ENCODE results near the gene OGDH. TPM values are rescaled to one million over a fixed set of nuclear protein-coding genes. Genes with fewer than 3 reads are reported as not detected.

Gene OGDH
- total RNA-seq, 1 donor from 2014 or later = 80.0 TPM

DNA sequence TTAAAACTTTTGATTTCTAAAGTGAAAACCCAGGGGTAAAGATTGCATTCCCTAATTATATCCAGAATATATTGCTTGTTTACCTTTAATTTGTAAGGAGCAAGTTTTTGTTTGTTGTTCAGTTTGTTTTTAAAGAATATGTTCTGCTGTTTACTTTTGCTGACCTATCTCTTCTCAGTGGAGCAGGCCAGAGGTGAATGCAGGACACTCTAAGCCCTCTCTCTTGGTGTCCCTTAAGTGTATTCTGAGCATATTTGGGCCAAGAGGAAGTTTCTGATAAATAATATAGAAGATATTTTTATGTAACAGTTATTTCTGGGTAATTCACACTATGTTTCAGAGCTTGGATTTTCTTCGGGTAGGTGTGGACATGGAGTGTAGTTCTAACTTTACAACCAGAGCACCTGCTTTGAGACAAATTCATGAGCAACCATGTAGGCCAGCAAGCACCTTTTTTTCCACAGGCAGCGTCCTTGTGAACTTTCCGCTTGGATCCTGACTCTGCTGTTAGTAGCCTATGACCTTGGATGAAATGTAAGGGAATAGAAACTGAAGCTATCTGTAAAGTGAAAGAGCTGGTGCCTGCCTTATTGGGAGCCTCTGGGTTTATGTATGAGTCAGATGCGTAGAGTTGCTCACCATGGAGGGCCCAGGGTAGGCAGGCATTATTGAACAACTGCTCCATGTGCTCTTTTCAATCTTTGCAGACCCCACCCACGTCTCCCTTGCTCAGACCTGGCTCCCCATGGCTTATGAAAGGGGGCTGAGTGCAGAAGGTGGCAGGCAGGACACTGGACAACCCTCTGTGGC lies 16.1 kb downstream of the OGDH start:
- no peak overlapping the region for H3K27ac Mint-ChIP-seq (ENCODE audit: unreplicated experiment)
- no peak for DNase-seq (ENCODE audit: low spot score)
- TF ChIP-seq, protein P1, sequence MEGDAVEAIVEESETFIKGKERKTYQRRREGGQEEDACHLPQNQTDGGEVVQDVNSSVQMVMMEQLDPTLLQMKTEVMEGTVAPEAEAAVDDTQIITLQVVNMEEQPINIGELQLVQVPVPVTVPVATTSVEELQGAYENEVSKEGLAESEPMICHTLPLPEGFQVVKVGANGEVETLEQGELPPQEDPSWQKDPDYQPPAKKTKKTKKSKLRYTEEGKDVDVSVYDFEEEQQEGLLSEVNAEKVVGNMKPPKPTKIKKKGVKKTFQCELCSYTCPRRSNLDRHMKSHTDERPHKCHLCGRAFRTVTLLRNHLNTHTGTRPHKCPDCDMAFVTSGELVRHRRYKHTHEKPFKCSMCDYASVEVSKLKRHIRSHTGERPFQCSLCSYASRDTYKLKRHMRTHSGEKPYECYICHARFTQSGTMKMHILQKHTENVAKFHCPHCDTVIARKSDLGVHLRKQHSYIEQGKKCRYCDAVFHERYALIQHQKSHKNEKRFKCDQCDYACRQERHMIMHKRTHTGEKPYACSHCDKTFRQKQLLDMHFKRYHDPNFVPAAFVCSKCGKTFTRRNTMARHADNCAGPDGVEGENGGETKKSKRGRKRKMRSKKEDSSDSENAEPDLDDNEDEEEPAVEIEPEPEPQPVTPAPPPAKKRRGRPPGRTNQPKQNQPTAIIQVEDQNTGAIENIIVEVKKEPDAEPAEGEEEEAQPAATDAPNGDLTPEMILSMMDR (IDR thresholded peaks at IDR 0.05) = no peak
- no peak overlapping the region for H3K4me3 Mint-ChIP-seq (ENCODE audit: unreplicated experiment)
- no peaks in the 10 kb centered on the region for H3K9me3 Mint-ChIP-seq (ENCODE audit: low read depth)
- H3K4me1 Mint-ChIP-seq (ENCODE audit: low read depth) = peaks cover 37% of the 10 kb centered on the region
- no peaks in the 10 kb centered on the region for H3K36me3 Mint-ChIP-seq (ENCODE audit: low read depth)
- no peaks in the 10 kb centered on the region for H3K27me3 Mint-ChIP-seq (ENCODE audit: low read depth)

DNA sequence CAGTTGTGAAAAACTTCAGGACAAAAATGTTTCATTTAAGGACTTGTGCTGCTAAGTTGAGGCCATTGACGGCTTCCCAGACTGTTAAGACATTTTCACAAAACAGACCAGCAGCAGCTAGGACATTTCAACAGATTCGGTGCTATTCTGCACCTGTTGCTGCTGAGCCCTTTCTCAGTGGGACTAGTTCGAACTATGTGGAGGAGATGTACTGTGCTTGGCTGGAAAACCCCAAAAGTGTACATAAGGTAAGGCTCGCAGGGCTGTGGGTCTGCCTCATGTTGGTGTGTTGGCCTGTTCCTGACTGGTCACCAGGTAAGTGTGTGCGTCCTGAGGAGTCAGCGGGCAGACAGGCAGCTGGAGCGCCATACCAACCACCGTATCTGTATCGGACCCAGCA lies 17.9 kb downstream of the OGDH start:
- TF ChIP-seq, protein P1 (IDR thresholded peaks at IDR 0.05) = no peak
- no peak overlapping the region for H3K4me3 Mint-ChIP-seq (ENCODE audit: unreplicated experiment)
- DNase-seq (ENCODE audit: low spot score) = no peak
- H3K4me1 Mint-ChIP-seq (ENCODE audit: low read depth) = peaks cover 27% of the 10 kb centered on the region
- H3K36me3 Mint-ChIP-seq (ENCODE audit: low read depth) = peaks cover 3% of the 10 kb centered on the region
- no peaks in the 10 kb centered on the region for H3K27me3 Mint-ChIP-seq (ENCODE audit: low read depth)
- no peak overlapping the region for H3K27ac Mint-ChIP-seq (ENCODE audit: unreplicated experiment)
- H3K9me3 Mint-ChIP-seq (ENCODE audit: low read depth) = no peaks in the 10 kb centered on the region

DNA sequence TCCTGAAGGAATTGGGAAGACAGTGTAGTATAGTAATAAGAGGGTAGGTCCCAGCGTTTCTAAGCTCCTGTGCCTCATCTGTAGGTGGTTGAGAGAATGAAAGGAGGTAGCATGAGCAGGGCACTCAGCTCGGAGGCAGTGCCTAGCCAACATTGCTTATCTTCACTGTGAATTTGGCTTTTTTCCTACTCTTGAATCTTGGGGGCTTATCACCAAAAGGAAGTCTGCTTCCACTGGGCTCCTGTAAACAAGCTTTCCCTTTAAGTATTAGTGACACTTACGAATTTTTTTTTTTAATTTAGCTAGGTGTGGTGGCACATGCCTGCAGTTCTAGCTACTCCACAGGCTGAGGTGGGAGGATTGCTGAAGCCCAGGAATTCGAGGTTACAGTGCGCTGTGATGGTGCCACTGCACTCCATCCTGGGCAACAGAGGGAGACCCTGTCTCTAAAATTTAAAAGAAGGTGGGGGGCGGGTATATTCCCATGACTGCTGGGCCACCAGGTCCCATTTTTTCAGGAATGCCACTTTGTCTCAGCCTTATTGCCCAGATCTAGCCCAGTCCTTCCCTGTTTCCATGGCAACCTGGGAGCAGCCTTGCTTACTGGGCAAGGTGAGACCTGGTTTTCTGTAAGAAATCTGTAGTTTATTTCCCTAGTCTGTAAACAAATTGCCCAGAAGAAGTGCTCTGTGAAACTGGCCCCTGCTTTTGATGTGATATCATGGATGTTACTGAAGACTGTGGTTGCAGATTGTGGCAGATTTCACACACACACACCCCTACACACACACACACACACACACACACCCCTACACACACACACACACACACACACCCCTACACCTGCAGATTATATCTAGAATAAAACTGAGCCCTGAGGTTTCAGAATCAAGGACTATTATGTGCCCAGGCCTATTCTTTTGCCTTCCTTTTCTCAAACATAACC lies 19.4 kb downstream of the OGDH start:
- Mint-ChIP-seq H3K4me3 (ENCODE audit: unreplicated experiment) (no peak overlapping the region), H3K27ac (ENCODE audit: unreplicated experiment) (no peak overlapping the region)

DNA sequence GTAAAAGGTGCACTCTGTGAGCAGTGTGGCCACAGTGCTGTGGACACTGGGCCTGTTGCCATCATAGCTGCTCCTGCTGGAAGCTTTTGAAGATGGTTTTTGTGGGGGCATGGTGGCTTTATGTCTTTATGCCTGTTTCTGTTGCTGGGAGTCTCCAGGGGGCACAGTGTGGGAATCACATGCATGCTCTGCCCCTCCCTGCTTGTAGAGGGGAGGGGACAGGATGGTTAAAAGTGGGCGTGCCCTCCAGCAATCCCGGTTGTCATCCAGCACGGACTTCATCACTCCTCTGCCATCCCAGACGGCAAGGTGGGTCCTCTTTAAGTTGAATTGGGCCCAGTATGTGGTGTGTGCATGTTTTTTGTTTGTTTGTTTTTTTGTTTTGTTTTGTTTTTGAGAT lies 20.2 kb downstream of the OGDH start:
- Mint-ChIP-seq H3K27ac (ENCODE audit: unreplicated experiment) (no peak overlapping the region), H3K36me3 (ENCODE audit: low read depth) (peaks cover 3% of the 10 kb centered on the region), H3K9me3 (ENCODE audit: low read depth) (no peaks in the 10 kb centered on the region), H3K4me1 (ENCODE audit: low read depth) (peaks cover 39% of the 10 kb centered on the region), H3K27me3 (ENCODE audit: low read depth) (no peaks in the 10 kb centered on the region), H3K4me3 (ENCODE audit: unreplicated experiment) (no peak overlapping the region)
- no peak for DNase-seq (ENCODE audit: low spot score)
- TF ChIP-seq, protein P1 (IDR thresholded peaks at IDR 0.05) = no peak

More for the DNA sequence above, 19.4 kb downstream of the OGDH start:
- DNase-seq (ENCODE audit: low spot score) = no peak
- no peaks in the 10 kb centered on the region for H3K9me3 Mint-ChIP-seq (ENCODE audit: low read depth)
- TF ChIP-seq, protein P1 (IDR thresholded peaks at IDR 0.05) = no peak
- H3K36me3 Mint-ChIP-seq (ENCODE audit: low read depth) = peaks cover 3% of the 10 kb centered on the region
- H3K27me3 Mint-ChIP-seq (ENCODE audit: low read depth) = no peaks in the 10 kb centered on the region
- peaks cover 38% of the 10 kb centered on the region for H3K4me1 Mint-ChIP-seq (ENCODE audit: low read depth)

DNA sequence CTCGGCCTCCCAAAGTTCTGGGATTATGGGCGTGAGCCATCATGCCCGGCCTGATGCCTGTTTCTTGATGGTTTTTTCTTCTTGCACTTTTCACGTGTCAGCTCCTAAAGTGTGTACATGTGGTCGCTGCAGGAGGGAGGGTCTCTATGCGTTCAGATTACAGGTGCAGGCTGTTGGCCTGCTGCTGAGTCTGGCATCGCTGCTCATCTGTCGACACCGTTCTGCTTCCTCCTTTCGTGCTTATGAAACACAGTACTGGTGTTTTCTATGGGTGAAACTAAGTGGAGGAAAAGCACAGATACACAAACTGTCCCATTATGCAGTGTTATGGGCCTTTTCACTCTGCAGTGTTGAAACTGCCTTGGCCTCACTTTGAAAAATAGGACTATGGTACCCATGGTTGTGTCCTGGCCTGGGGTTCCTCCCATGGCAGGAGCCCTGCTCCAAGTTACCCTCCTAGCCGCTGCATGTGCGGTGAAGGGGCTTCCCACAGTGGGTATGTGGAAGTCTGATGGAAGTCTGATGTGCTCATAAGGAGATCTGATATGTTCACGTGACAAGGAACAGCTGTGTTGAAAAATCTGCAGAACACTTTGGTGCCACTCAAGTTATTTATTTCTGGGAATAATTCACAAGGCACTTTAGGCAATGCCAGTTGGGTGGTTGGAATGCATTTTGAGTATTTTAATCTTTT lies 23.5 kb downstream of the OGDH start:
- no peak for DNase-seq (ENCODE audit: low spot score)
- Mint-ChIP-seq H3K4me3 (ENCODE audit: unreplicated experiment) (no peak overlapping the region), H3K4me1 (ENCODE audit: low read depth) (peaks cover 54% of the 10 kb centered on the region), H3K9me3 (ENCODE audit: low read depth) (no peaks in the 10 kb centered on the region), H3K27me3 (ENCODE audit: low read depth) (no peaks in the 10 kb centered on the region), H3K36me3 (ENCODE audit: low read depth) (peaks cover 3% of the 10 kb centered on the region), H3K27ac (ENCODE audit: unreplicated experiment) (peak overlapping the region; percentile 46)
- TF ChIP-seq, protein P1 (IDR thresholded peaks at IDR 0.05) = no peak

Measured in chondrocyte (in vitro differentiated cells).